HK-2 (cell line): ENCODE results near the gene PDE2A.

ENCODE experiments used
- DNase-seq: peaks from one replicate; pipeline ENCODE4 v3.0.0-alpha.2; 2018; ENCODE audit not compliant: unreplicated experiment

The PDE2A gene

DNA sequence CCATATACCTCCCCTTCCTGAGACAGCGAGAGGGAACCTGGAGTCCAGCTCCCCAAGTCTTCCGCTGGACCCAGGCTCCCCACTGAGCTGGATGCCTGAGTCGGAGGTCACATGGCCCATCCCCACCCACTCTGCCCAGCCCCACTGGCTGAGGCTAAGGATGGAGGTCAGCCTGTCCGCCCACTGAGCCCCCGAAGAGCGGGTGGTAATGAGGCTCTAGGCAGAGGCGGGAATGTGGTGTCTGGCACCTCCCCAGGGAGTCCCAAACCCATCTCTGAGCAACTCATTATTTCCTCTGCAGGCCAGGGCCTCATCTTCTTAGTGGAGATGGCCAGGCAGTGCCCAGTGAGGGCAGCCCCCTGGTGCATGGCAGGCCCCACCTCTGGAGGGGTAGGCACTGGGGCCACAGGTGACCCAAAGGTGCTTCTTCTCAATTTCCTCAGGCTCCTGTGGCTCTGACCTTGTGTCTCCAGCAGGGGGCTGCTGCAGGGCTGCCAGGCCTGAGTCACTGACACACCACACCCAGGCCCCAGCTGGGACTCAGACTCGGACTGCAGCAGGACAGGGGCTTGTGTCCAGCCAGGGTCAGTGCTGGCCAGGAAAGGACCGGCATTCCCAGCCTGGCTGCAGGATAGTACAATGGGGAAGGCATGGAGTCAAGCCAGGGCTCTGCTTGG is 10.2 kb upstream of the PDE2A start:
- DNase-seq, result peak; percentile 64

- peak; percentile 51 for DNase-seq
Measured at GRCh38 chr11:72683782-72684200, 9.6 kb upstream of the PDE2A start.

DNA sequence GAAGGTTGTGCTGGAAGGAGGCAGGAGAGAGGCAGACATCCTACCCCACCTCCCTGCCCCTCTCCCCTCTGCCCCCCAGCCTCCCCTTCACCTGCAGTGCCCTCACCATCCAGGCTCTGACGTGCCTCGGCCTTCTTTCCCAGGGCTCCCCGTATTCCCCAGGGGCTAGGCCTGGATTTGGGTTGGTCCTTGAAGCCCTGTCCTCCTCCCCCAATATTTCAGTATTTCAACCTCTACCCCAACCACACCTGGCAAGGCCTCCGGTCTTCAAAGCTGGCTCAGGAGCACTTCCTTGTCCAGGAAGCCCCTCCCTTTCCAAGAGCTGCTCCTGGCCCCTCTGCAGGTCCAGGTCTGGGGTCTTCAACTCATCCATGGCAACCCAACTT is 8.6 kb upstream of the PDE2A start:
- no peak for DNase-seq

DNA sequence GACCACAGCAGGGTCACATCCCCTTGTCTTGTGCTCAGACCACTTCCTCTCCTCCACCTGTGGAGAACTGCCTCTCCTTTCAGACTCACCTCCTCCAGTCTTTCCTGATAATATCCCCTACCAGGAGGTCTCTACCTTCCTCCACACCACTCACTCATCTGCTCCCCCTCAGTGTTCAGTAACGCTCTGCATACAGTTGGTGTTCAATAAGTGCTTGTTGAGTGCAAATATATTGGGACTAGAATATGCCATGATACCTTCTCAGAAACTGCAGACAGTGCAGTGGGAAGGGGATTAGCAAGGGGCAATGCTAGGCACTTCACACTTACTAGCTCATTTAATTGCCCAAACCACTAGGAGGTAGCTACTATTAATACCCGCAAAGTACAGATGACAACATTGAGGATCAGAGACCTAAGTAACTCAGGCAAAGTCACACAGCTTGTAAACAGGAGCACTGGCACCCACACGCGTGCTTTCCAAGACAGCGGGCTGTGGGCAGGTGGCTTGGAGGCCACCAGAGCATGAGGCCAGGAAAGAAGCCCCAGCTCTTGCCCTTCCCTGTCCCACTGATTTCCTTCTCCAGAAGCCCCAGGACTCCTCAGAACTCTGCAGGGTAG is 8.1 kb upstream of the PDE2A start:
- DNase-seq, result no peak

DNA sequence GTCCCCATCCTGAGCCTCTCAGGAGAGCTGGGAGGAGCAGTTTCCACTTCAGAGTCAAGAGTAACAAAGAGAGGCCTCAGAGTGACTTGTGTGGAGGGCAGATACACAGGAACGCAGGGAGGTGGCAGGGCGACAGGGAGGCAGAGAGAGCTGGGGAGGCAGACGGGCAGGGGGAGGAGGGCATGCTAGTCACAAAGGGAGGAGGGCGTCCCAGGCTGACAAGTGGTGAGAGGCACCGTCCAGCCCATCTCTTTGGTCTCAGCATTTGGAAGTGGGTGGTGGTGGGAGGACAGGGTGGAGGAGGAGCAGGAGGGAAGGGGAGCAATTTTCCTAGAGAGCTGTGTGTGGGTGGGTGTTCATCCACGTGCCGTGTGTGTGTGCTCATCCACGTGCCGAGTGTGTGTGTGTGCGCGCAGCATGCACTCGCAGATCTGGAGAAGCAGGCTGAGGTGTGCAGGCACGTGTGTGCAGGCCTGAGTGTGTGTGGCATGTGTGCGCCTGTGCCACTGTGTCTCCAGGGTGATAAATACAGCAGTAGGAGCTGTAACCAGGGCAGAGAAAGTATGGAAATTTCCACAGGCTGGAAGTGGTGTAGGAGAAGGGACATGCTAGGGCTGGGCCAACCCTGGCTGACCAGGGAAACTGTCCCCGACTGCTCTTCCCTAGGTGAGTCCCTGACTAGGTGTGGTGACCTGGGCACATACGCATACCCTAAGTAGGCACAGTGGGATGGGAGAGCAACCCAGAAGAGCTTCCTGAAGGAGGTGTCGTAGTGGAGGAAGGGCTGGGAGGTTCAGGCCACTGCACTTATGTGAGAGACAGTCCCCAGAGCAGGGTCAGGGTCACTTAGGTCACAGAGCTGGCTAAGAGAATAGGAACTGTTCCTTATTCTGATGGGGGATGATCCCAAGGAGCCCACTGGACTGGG is 7.3 kb upstream of the PDE2A start:
- no peak for DNase-seq

GRCh38 chr11:72680624-72681158 is 6.5 kb upstream of the PDE2A start:
- no peak for DNase-seq

DNA sequence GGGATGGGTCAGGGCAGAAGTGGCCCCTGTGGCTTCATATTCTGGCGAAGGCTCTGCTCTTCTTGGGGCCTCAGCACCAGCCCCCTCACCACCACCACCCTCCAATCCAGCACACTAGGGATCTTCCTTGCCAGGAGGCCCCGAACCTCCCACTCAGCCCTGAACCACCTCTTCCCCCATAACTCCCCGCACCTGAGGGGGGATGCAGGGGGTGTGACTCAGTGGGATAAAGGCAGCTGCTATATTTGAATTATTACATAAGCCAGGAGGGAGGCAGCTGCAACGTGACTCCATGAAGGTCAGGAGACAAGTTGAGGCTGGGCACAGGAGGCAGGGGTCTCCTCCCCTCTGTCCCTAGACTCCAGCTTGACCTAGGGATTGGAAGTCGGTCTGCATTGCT is 5.6 kb upstream of the PDE2A start:
- DNase-seq, result no peak

DNA sequence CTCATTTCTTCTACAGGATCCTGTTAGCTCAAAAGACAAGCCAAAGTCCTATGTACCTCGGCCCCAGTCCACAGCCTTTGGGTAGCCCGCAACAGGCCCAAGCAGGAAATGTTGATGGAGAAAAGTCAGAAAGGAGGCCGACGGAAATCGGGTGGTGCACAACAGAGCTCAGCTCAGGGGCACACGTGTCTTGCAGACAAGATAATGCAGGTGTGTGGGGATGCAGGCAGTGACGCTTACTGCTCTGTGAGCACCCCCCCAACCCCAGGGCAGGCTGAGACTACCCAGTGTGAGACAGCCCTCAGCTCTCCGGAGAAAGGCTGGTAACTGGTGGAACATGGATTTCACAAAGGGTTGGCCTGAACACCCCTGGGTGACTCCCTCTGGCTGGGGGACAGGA is 4.3 kb upstream of the PDE2A start:
- DNase-seq, result no peak

DNA sequence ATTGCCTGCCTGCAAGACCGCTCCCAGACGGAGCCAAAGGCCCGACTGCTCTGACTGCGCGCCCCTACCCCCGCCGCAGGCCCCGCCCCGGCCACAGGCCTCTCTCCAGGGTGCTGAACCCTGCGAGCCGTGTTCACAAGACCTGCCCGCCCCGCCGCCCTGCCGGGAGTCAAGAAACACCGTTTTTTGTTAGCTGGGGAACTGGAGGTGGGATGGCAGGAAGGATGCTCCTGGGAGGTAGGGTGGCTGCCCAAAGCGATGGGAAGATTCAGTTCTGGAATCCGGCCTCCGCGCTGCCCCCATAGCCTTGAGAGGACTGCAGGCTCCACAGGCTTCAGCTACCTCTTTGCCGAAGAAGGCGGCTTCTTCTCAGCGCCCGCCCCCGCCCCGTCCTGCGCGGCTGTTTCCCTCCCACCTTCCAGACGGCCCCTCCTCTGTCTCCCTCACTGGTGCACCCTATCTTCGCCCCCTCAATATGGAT is 2.7 kb upstream of the PDE2A start:
- DNase-seq, result peak; percentile 14

- DNase-seq, result no peak
Measured at GRCh38 chr11:72675221-72675620, 999 bp upstream of the PDE2A start.

DNA sequence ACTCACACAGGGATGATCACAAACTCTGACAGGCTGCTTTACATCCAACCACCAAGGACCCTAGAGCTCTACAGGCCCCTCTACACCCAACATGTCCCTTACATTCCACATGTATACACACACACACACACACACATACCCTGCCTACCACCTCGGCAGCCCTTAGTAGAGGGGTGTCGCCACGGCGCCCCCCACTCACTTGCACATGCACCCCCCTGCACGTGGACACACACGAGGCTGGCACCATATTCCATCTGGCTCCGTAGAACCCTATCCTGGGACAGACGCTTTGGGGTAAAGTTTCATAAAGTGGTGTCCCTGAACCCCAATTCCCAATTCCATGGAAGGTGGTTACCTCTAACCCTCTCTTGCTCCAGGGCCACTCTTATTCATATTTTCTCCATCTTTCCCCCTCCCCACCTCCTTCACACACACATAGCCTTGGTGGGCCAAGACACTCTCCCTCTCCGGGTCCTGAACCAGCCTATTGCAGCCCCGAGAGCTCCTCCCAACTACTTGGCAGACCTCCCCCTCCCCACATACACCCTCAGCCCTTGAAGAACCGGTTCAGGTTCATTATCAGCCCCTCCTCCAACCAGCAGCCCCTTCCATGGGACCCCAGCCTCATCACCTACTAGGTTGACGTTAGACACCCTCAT is 809 bp downstream of the PDE2A start:
- no peak for DNase-seq

DNA sequence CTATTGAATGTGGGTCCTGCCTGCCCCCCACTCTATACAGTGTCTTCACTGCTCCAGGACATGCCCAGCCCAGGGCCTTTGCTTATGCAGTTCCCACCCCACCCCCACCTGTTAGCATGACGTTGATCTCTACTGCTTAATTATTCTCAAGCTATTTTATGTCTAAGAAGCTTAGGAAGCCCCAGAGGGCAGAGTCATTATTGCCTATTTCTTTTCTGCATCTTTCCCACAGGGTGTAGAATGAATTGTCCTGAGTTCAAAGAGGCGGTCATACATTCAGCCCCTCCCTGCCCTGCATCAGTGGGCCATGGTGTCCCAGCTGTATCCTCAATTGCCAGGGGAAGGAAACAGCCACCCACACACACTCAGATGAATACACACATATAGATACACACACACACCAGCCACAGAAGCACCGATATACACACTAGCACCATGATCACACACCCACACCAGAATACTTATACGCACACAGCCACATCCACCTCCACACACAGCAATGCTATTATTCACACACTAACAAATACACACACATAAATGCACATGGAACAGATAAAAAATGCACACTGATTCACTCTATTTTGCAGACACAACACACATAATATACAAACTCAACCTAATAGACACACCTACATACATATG is 1.5 kb downstream of the PDE2A start:
- no peak for DNase-seq

DNA sequence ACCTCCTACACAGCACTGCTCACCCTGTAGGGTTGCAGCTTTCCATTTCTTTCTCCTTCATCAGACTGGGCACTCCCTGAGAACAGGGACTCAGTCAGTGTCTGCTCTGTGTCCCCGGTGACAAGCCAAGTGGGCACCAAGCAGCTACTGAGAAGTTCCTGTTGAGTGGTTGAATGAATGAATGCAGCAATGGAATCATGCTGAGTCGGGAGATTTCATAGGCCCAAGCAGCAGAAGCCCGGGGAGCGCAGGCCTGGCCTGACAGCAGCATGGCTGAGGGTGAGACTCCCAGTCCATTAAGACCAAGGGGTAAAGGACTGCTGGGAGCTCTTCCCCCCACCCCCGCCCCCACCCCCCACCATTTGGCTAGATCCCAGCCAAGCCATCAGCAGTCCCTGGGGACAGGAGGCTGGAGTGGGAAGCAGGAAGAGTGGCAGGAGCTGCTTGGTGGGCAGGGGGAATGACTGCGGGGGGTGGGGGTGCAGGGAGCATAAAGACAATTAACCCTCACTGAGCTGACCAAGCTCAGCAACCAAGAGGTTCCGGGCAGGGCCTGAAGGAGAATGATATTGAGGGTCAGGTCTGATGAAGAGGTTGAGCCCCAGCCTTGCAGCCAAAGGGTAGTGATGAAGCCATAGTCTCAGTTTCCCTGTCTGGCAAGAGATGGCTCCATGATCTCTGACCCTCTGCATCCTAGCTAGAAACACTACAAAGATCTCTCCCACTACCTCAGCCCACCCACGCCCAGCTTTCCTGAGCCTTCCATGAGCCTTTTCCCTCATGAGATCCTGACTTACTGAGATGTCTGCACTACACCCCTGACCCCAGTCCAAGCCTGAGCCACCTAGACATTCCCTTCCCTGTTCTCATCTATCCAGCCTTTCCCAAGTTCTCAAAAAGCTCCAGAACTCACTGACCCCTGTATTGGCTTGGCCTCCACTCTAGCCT is 2.8 kb downstream of the PDE2A start:
- DNase-seq, result no peak

DNA sequence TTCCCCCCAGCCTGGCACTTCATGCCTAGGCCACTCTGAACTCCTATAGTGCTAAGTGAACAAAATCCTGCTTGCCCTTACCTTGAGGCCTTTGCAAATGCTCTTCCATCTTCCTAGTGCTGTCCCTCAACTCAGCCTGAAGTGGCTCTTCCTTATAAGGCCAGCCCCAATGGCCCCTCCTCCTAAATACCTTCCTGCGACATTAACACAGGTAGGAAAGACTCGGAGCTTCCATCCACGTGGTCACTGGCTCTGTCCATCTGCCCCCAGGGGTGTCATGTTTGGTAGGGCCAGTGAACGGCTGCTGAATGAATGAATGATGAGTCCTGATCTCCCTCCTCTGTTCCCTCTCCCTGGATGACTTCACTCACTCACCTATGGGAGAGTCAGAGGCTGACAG is 4.2 kb downstream of the PDE2A start:
- DNase-seq, result no peak

DNA sequence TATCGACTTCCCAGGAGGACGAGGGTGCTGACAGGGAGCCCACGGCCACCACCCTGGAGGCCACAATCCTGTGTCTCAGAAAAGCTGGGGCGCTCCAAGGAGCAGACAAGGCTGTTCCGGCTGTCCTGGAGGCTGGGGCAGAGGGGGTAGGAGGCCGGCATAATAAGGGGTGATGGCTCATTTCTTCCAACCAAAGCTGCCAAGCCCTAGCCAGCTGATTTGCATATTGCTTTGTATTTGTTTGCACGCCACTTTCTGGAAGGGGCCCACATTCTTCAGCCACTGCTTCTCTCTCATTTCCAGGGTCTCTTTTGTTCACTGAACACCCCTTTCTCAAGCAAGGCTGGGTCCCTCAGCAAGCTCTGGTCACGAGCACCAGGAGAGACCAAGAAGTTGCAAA is 4.7 kb downstream of the PDE2A start:
- no peak for DNase-seq

- DNase-seq, result no peak
Measured at GRCh38 chr11:72668629-72669347, 5.4 kb downstream of the PDE2A start.

- DNase-seq, result no peak
Measured at GRCh38 chr11:72665911-72666472, 8.2 kb downstream of the PDE2A start.

- DNase-seq, result no peak
Measured at GRCh38 chr11:72662036-72662435, 12.2 kb downstream of the PDE2A start.

DNA sequence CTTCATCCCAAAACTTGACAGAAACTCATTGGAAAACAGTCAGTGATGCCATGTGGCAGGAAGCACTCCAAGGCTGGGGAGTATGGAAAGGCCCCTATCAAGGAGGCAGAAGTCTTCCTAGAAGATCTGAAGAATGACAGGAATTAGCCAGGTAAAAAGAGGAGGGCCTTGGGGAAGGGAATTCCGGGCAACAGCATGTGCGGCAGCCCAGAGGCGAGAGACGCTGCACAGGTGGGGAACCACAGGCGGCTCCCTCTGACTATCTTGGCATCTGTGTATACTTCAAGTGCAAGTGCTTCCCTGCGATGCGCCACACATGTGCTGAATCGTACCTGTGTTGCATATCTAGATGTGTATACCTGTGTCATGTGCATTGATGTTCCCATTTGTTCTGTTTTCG is 12.7 kb downstream of the PDE2A start:
- no peak for DNase-seq
